Neural cell (in vitro differentiated cells): Measurements from ENCODE around the gene EIF2A. TPM values are rescaled to one million over a fixed set of nuclear protein-coding genes. Genes with fewer than 3 reads are reported as not detected.

Source experiments
- H2AFZ ChIP-seq: fragments of 200-600, 300-800 bp; sonication (generic), shearing (Covaris generic); 2 replicates; pipeline ENCODE4 v1.6.0; 2014; ENCODE audit warnings: low read depth, mild to moderate bottlenecking, antibody characterized with exemption, low read length, moderate library complexity
- H3F3A ChIP-seq: fragments of 200-600 bp; shearing (Covaris generic); 2 replicates; pipeline ENCODE4 v1.6.1; 2016; ENCODE audit warnings: mild to moderate bottlenecking, moderate library complexity, mixed read lengths, antibody characterized with exemption, low read length; ENCODE audit not compliant: insufficient read depth, poor library complexity, severe bottlenecking
- H3K27ac ChIP-seq: fragments of 200-600, 300-800 bp; sonication (generic), shearing (Covaris generic); 2 replicates; pipeline ENCODE4 v1.5.1; 2014; ENCODE audit warnings: mild to moderate bottlenecking, low read length, moderate library complexity
- H3K27me3 ChIP-seq: fragments of 300-800, 200-600 bp; sonication (generic), shearing (Covaris generic); 2 replicates; pipeline ENCODE4 v1.6.0; 2014; ENCODE audit warnings: mild to moderate bottlenecking, low read depth, low read length, moderate library complexity; ENCODE audit not compliant: insufficient read depth
- H3K36me3 ChIP-seq: fragments of 300-800, 200-600 bp; sonication (generic), shearing (Covaris generic); 2 replicates; pipeline ENCODE4 v1.5.1; 2014; ENCODE audit warnings: mild to moderate bottlenecking, antibody characterized with exemption, low read length, moderate library complexity; ENCODE audit not compliant: insufficient read depth
- H3K4me2 ChIP-seq: fragments of 300-800, 200-600 bp; sonication (generic), shearing (Covaris generic); 2 replicates; pipeline ENCODE4 v1.6.0; 2014; ENCODE audit warnings: mild to moderate bottlenecking, low read length
- H3K4me3 ChIP-seq: fragments of 300-800, 200-600 bp; sonication (generic), shearing (Covaris generic); 2 replicates; pipeline ENCODE4 v1.5.1; 2014; ENCODE audit warnings: mild to moderate bottlenecking, low read length, moderate library complexity
- H3K79me2 ChIP-seq: fragments of 200-600 bp; shearing (Covaris generic); replicated peaks from 2 replicates; pipeline ENCODE4 v1.6.0; 2014; ENCODE audit warnings: mild to moderate bottlenecking, low read length, moderate library complexity; ENCODE audit not compliant: insufficient read depth
- H3K9ac ChIP-seq: fragments of 300-800, 200-600 bp; sonication (generic), shearing (Covaris generic); 2 replicates; pipeline ENCODE4 v1.6.1; 2016; ENCODE audit warnings: mild to moderate bottlenecking, low read length, mixed read lengths
- H3K9me2 ChIP-seq: fragments of 200-600 bp; shearing (Covaris generic); 2 replicates; pipeline ENCODE4 v1.6.1; 2016; ENCODE audit warnings: mild to moderate bottlenecking, low read length, mixed read lengths; ENCODE audit not compliant: insufficient read depth
- H3K9me3 ChIP-seq: fragments of 200-600, 300-800 bp; sonication (generic), shearing (Covaris generic); 2 replicates; pipeline ENCODE4 v1.6.1; 2016; ENCODE audit warnings: mild to moderate bottlenecking, mixed run types, low read length, moderate library complexity, mixed read lengths
- H4K20me1 ChIP-seq: fragments of 200-600 bp; shearing (Covaris generic); 2 replicates; pipeline ENCODE4 v1.6.1; 2016; ENCODE audit warnings: mild to moderate bottlenecking, mixed run types; ENCODE audit not compliant: insufficient read depth
- CTCF ChIP-seq: fragments of 450-650 bp; IDR thresholded peaks from 2 replicates; pipeline ENCODE4 v1.5.1; 2014; ENCODE audit warnings: antibody characterized with exemption, mild to moderate bottlenecking, moderate library complexity; ENCODE audit not compliant: poor library complexity, severe bottlenecking
- EP300 ChIP-seq: fragments of 450-650 bp; conservative IDR thresholded peaks from 2 replicates; pipeline ENCODE4 v1.6.1; 2014; ENCODE audit warnings: antibody characterized with exemption, mild to moderate bottlenecking, moderate library complexity; ENCODE audit not compliant: poor library complexity, severe bottlenecking
- EZH2 ChIP-seq: fragments of 200-600, 300-800 bp; shearing (Covaris generic), sonication (generic); IDR thresholded peaks from 2 replicates; pipeline ENCODE4 v1.6.1; 2014; ENCODE audit warnings: antibody characterized with exemption, low read length, borderline replicate concordance, mild to moderate bottlenecking; ENCODE audit not compliant: insufficient read depth, poor library complexity, severe bottlenecking
- MXI1 ChIP-seq: fragments of 450-650 bp; conservative IDR thresholded peaks from 2 replicates; pipeline ENCODE4 v1.6.1; 2014; ENCODE audit warnings: antibody characterized with exemption, mild to moderate bottlenecking; ENCODE audit not compliant: poor library complexity, severe bottlenecking
- POLR2AphosphoS5 ChIP-seq: IDR thresholded peaks from 2 replicates; pipeline ENCODE4 v1.6.1; 2012
- RAD21 ChIP-seq: fragments of 450-650 bp; conservative IDR thresholded peaks from 2 replicates; pipeline ENCODE4 v1.6.1; 2014; ENCODE audit warnings: antibody characterized with exemption, mild to moderate bottlenecking, moderate library complexity
- REST ChIP-seq: IDR thresholded peaks from 2 replicates; pipeline ENCODE4 v1.6.1; 2012; ENCODE audit warnings: borderline replicate concordance
- SMC3 ChIP-seq: fragments of 450-650 bp; conservative IDR thresholded peaks from 2 replicates; pipeline ENCODE4 v1.6.1; 2014; ENCODE audit warnings: antibody characterized with exemption, mild to moderate bottlenecking, moderate library complexity; ENCODE audit not compliant: poor library complexity
- TAF1 ChIP-seq: IDR thresholded peaks from 2 replicates; pipeline ENCODE4 v1.6.1; 2012; ENCODE audit warnings: low read depth
- polyA plus RNA-seq: library from polyadenylated mRNA; depleted of rRNA; stranded (reverse); fragments of >200 nt; gene quantifications from 2 replicates; pipeline ENCODE4 v1.2.3, GENCODE V29; 2014

Gene EIF2A
- polyA plus RNA-seq, 1 donor from 2014 or later, result 82.6 TPM

- Histone ChIP-seq H3K27me3 (no peaks in the 10 kb centered on the region), H3K9ac (no peak overlapping the region), H3K27ac (no peak overlapping the region), H3K79me2 (peaks cover 44% of the 10 kb centered on the region), H3K9me3 (no peaks in the 10 kb centered on the region), H3K4me3 (peak overlapping the region; percentile 94), H4K20me1 (no peaks in the 10 kb centered on the region), H3K9me2 (no peaks in the 10 kb centered on the region), H3K4me2 (peak overlapping the region; percentile 26), H3K36me3 (peaks cover 6% of the 10 kb centered on the region), H3F3A (no peaks in the 10 kb centered on the region), H2AFZ (no peak overlapping the region)
- TF ChIP-seq POLR2AphosphoS5 (no peak), TAF1 (no peak), MXI1 (no peak), REST (no peak)
These were observed 3.1 kb upstream of the EIF2A start for GRCh38 chr3:150543531-150543930.

- Histone ChIP-seq H3K4me2 (peak overlapping the region; percentile 96), H4K20me1 (no peaks in the 10 kb centered on the region), H3K9me3 (no peaks in the 10 kb centered on the region), H3K79me2 (peaks cover 49% of the 10 kb centered on the region), H3K36me3 (peaks cover 6% of the 10 kb centered on the region), H2AFZ (no peak overlapping the region), H3K9ac (peak overlapping the region; percentile 96), H3K27me3 (no peaks in the 10 kb centered on the region), H3K9me2 (no peaks in the 10 kb centered on the region), H3K27ac (no peak overlapping the region), H3F3A (no peaks in the 10 kb centered on the region), H3K4me3 (peak overlapping the region; percentile 94)
- TF ChIP-seq EZH2, result no peak
- TF ChIP-seq POLR2AphosphoS5, result no peak
- TF ChIP-seq TAF1, result no peak
- TF ChIP-seq SMC3, result no peak
- no peak for TF ChIP-seq MXI1
- TF ChIP-seq CTCF, result no peak
- no peak for TF ChIP-seq EP300
- TF ChIP-seq REST, result no peak
- no peak for TF ChIP-seq RAD21
These were observed 2.5 kb upstream of the EIF2A start for GRCh38 chr3:150544041-150544440.
